COLO668 (cell line): ENCODE results near the gene FAAP100.
A peak's percentile ranks its signal among the peaks of the same experiment; 100 is the strongest.

ENCODE experiments used
- DNase-seq: peaks from one replicate; lab custom pipeline; 2025; ENCODE audit not compliant: unreplicated experiment; lab: John Stamatoyannopoulos, UW

The FAAP100 gene

DNA sequence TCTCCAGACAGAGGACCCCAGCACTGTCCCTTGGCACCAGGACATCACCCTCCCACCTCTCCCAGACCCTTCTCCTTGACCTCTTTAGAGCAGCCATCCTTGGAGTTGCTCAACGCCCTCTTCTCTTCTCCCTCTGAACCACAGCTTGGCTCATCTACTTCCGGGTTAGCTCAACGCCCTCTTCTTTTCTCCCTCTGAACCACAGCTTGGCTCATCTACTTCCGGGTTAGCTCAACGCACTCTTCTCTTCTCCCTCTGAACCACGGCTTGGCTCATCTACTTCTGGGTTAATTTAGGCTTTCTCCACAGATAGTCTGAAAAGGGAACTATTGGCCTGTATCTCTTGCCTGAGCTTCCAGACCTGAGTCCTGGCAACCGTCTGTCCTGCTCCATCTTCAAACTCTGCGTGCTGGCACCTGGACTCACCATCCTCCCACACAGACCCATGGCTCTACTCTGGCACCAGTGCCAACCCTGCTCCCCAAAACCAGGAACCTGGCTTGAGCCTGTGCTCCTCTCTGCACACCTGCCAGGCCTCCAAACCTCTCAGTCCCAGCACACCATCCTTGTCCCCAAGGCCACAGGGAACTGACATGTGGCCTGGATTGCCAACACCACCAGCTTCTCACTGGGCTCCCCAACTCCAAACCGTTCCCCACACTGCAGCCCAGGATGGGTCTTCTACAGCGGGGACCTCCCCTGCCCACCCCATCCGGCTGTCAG, 25.3 kb upstream of the FAAP100 start:
- DNase-seq = no peak

DNA sequence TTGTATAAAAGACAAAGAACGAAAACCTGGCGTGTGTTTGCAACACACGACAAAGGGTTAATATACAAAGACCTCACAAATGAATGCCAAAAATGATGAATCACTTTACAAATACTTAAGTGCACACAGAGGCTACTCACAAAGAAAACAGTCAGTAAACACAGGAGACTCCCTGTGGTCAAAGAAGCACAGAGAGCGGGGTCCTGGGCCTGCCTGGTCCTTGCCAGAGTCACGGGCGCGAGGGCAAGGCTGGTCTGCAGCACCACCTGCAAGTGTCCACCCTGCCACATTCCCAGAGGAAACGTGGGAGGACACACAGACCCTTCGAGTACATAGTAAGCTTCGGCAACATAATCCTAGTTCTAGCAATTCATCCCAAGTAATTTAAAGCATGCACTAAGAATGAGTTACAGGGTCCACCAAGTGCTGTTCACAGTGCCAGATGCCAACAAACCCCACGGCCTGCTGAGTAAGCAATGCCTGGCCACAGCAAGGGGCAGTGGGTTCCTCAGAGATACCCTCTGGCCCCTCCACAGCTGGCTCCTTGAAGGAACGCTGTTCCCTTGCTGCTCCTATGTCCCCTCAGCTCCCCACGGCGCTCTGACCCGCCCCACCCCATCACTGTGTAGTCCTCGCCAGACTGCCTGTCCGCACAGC, 24.6 kb upstream of the FAAP100 start:
- DNase-seq = no peak

DNA sequence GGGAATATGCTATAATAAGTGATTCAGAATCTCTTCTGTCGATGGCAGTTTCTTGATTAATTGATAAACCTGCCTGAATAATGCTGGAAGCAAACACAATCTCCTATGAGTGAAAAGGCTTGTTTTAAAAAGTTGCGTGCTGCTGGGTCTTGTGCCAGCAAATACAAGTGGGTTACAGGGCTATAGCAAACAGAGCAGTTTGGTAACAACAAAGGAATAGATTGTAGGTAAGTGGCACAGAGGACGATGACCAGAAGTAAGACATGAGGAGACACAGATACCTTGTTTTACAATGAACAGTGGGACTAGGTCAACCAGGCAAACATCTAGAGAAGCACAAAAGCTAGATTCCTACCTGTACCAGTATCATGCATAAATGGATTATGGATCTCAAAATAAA, 23.7 kb upstream of the FAAP100 start:
- no peak for DNase-seq

DNA sequence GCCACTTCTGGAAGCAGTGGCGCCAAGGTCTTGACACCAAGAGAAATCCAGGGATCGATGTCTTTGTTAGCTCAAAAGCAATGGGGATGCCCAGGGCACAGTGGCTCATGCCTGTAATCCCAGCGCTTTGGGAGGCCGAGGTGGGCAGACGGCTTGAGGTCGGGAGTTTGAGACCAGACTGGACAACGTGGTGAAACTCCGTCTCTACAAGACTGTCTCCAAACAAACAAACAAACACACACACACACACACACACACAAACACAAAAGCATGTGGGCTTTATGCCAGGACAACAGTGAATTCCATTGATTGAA, 22.4 kb upstream of the FAAP100 start:
- no peak for DNase-seq

DNA sequence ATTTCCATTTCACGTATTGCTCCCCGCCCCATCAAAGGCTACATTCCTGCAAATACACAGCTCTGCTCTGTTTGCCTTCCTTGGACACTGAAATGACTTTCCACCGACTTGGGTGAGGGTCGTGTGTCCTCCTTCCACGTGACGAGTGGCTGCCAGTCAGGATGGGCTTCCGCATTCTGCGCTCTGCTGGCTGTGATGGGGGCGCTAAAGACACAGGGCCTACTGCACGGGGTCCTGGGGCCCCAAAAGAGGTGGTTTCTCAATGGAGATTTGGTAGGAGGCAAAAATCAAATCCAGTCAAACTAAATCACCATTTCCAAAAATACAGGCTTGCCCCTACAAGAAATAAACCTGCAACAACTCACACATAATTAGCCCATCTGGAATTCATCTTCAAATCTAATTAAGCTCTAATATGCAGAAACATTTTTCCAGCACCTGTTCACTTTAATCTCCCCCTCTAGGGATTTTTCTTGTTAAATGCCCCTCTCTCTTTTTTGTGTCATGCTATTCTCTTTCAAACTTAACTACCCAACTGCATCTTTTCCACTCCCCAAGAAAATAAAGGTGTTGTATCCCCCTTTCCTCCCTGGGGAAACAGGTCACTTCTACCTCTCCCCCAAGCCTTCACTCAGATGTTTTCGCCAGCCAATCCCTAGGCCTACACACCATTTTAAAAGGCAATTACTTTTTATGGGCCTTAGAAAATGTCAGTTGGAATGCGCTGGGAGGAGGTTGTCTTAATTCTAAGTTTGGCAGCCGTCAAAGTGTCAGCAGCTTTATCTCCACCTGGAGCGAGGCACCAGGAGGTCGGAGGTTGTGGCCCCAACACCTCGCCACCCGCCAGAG, 21.9 kb upstream of the FAAP100 start:
- DNase-seq = no peak

DNA sequence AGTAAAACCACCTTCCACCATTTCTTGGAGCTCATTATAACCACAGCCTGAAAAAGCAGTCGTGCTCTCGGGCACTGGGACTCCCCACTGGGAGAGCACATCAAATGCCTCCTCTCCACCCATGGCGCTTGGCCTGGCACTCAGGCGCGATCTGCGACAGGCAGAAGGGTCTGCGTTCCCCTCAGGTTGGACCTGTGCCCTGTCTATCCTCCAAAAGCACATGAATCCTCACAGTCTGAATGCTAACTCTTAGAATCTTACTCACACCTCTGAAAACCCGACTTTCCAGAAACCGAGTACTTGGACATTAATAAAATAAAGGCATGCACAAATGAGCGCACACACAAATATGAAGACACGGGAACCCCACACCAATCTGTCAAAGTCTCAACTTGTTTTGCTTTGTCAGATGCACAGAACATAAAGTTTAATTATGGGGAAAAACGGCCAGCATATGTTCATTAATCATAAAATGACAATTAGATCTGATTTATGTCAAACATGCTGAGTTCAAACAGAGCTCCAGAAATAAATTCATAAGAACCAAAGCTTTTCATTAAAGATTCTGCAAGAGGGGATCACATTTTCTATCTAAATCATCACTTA, 20.5 kb upstream of the FAAP100 start:
- no peak for DNase-seq

DNA sequence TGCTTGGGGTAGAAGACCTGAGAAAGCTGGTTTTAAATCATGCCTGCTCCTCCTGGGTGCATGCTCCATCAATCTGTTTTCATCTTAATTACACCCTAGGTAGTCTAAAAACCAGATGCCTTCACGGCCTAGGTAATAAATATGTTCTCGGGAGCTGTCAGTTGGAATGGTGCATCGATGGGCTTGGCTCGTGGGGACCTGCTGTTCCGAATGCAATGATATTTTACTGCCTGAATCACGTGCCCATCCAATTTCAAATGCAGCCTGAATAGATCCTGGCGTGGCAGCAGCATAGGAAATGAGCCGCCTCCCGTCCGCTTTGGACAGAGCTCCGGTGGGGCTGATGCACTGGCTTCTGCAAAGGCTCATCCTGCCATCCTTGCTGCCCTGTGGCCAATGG, 18.8 kb upstream of the FAAP100 start:
- DNase-seq = no peak

DNA sequence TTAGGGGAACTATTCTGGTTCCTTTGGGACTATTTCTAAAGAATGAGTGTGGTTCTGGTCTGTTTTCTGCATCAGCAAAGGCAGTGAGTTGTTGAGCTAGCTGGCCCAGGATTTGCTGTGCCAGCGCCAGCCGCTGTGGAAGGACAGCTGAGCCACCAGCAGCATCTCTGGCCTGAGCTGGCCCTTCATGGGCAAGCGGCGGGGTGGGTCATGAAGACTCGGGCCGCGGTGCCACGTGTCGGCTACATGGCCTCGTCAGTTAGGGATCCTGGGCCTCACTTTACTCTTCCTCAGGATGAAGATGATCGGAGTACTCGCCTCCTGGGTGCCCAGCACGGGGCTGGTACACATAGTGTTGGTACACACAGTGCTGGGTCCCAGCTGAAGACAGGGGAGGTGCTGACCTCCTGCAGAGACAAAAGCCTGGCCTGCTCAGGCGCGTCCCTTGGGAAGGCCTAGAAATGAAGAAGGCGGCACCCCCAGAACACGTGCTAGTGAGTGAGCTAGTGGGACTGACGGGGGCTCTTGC, 17.9 kb upstream of the FAAP100 start:
- no peak for DNase-seq

DNA sequence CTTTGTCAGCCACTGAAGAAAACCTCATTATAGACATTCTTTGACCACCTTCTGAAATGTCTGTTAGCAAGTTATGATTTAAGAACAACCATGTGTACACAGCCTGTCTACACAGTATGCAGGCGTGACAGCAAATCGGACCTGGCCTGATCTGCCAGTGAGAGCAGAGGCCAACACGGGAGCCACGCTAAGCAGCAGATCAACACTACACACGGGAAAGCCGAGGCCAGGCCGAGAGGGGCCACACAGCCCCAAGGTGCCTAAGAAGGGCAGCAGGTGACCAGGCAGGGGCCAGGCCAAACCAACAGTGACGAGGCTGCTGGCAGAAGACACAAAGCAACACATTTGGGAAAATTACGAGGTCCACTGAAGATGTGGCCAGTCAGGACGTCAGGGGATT, 16.3 kb upstream of the FAAP100 start:
- DNase-seq = no peak

DNA sequence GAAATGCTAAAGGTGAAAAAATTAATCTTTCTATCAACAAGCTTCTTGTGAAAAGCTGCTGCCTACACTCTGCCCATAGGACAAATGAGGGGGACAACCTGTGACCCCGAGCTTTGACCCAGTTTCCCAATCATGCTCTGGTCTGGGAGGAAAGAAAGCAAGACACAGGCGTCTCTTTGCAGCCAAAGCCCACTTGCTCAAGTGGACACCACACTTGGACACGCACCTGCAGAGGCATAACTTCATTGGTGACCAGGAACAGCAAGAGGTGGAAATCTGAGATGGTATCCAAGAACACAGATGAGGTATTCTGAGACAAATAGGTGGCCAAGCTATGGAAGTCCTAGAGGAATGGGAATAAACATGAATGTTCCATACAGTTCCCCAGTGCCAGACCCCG, 15.0 kb upstream of the FAAP100 start:
- DNase-seq = no peak

DNA sequence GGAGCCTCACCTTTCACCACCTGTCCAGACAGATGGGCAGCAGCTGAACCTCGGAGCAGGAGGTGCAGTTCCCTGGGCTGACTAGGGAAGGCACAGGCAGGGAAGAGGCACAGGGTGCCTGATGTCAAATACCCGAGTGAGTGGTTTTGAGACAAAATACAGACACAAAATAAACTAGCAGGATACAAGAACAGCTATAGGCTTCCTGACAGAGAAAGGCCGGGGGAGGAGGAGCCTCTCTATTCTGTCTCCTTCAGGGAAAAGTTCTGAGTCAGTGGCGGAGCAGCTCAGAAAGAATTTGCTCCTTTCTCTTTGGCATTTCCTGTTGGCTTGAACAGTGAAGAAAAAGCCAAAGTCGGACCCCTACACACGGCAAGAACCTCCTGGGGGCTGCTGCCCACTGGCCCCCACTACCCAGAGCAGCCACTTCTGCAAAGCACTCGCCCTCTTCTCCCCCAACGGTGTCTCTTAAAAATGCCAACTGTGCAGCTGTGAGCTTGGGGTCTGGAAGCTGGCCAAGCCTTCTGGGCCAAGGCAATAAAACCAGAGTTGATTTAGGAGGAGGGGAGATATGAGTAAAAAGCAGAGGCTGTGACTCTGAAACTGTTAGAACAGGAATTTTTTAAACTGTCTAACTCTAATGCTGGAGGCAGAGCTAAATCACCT, 14.4 kb upstream of the FAAP100 start:
- peak; percentile 63 for DNase-seq

DNA sequence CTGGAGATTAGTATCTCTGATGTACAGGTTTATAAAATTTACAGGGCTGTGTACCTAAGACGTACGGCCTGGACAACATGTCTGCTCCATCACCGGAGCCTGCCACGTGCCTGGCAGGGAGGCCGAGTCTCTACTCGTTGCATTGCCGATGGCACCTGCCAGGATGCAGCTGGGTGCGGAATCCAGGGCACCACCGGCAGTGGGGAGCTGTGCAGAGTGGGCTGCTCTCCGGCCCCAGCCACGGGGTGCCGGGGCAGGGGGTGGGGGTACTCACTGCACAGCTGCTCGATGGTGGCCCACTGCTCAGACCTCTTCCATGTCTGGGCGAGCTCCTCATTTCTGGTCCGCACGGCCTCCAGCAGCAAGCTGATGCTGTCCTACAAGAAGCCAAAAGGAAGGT, 13.1 kb upstream of the FAAP100 start:
- no peak for DNase-seq

DNA sequence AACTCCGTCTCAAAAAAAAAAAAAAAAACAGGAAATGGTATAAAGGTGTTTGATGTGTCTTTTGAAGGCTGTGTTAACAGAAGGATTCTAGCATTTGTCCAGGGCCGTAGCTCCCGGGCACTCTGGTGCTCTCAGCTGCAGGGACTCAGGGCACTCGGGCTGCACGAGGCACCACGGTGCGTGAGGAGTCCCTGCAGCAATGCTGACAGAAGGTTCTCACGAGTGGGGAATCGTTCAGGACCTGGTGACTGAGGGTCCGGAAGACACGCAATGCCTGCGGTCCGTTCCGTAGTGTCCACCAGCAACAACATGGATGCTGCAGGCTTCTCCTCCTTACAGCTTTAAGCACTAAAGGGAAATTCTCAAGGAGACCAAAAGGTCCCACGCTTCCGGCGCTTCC, 12.6 kb upstream of the FAAP100 start:
- no peak for DNase-seq

DNA sequence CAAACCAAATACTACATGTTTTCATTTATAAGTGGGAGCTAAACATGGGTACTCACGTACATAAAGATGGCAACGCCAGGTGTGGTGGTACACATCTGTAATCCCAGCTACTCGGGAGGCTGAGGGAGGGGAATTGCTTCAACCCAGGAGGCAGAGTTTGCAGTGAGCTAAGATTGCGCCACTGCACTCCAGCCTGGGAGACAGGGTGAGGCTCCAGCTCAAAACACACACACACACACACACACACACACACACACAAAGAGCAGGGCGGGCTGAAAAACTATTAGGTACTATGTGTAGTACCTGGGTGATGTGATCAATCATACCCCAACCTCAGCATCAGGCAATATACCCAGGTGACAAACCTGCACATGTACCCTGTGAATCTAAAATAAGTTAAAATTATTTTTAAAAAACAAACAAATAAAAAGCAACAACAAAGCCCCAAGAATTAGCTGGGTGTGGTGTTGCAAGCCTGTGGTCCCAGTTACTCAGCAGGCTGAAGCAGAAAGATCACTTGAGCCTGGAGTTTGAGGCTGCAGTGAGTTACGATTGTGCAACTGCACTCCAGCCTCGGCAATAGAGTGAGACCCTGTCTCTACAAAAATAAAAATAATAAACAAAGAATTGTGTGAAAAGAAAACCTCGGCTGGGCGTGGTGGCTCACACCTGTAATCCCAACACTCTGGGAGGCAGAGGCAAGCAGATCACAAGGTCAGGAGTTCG, 11.9 kb upstream of the FAAP100 start:
- no peak for DNase-seq

DNA sequence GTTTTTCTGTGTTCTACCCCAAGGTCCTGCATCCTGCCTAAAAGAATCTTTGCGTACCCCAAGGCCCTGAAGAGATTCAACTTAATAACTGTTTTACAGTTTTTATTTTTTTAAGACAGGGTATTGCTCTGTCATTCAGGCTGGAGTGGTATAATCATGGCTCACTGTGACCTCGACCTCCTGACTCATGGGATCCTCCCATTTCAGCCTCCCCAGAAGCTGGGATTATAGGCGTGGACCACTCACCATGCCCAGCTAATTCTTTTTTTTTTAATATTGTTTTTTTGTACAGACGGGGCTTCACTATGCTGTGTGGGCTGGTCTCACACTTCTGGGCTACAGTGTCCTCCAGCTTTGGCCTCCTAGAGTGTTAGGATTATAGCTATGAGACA, 9.3 kb upstream of the FAAP100 start:
- DNase-seq = no peak

DNA sequence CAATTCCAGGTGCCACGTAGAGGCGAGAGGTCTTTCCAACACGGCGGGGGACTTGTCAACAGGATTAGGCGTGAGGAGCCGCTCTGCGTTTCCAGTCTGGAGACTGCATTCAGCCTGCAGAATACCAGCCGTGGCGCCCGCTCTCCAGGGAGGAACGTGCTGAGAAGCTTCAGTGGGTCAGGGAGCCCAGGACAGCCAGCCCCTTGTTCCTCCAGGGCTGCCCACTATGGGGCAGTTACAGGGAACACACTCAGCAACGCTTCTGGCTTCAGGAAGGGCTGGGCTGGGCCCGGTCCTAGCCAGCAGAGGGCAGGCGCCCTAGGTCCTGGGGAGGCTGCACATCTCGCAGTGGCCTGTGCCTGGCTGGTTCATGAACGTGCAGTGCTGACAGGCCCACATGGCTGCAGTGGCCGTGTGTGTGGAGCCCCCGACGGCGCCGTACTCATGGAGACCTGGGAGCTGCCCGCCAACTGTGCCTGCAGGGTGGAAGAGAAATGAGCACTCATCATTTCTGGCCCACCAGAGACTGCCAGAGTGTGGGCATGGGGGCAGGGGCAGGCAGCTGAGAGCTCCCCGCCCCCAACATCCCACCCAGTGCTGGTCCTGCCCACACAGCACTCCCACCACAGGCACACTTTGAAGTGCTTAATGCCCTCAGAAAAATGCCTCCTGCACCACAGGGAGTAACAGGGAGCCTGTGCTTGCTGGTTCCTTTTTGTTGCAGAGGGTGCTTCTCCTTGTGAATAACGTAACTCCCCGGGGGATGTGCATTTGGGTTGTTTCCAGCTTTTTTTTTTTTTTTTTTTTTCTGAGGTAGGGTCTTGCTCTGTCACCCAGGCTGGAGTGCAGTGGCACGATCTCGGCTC, 7.0 kb upstream of the FAAP100 start:
- DNase-seq = peak; percentile 4

DNA sequence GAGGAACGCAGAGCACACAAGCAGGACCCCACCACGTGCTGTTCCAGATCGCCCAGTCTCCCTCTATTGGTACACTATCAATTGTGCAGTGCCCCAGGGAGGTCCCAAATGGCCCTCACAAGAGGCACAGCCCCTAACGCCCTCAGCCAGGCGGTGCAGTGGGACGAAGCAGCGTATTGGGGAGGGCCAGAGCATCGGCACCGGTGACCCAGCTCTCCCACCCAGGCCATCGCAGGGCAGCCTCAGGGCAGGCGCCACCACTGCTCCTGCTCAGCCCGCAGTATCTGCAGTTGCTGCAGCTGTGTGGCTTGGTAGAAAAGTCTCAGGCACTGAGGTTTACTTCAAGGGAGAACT, 5.9 kb upstream of the FAAP100 start:
- DNase-seq = no peak

DNA sequence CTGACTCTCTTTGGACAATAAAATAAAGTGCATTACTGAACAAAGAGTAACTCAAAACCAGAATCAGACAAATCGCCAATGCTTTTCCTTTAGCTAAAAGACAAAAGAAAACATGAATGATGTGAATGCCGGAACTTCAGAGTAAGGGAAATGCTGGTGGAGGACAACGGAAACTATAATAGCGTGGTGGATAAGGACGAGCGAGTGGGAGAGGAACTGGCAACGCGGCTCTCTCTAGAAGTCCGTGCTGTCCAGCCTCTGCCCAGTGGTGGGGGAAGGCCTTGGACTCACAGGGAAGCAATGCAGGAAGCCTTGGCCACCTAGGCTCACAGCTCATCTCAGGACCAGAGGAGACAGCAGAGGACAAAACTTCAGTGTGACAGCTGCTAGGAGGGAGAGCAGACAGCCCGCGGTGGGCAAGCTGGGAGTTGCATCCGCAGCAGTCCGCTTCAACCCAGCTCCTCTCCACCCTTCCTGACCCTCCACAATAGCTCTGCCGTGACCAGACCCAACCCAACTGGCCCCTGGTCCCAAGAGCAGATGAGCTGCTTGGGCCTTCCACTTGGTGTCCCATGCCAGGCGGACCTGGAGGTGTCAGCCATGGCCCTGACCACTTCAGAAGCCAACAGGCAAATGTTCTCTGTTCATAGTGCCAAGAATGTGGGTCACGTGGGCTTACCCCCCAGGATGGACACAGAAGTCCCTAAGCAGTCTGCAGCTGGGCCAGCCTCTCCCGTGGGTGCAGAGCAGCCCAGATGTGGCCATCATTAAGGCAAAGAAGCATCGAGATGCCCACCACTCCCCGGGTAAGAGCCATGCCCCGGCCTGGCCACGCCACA, 5.3 kb upstream of the FAAP100 start:
- no peak for DNase-seq

DNA sequence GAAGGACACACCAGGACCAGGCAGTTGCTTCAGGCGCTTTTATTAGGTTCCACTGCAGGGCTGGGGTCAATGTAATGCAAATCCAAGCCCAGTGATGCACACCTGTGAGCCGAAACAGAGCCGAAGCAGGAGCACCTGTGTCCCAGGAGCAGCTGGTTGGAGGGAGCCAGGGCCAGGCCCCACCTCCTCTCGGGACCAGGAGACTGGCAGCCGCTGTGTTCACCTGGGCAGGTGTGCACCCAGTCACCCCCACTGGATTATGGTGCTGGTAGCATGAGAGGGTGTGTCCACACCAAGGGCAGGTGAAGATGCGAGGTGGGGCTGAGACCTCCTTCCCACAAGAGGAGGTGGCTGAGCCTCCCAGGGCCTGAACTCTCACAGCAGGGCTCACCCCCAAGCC, 4.7 kb upstream of the FAAP100 start:
- DNase-seq = peak; percentile 85
